ENCODE measurements around the gene KDM1B.
A peak's percentile ranks its signal among the peaks of the same experiment; 100 is the strongest.
"Not testable (repeated sequence)": the region's sequence is repeated elsewhere in the genome, so short reads cannot be mapped to it uniquely, and the experiment has no call there.

Gene KDM1B

DNA sequence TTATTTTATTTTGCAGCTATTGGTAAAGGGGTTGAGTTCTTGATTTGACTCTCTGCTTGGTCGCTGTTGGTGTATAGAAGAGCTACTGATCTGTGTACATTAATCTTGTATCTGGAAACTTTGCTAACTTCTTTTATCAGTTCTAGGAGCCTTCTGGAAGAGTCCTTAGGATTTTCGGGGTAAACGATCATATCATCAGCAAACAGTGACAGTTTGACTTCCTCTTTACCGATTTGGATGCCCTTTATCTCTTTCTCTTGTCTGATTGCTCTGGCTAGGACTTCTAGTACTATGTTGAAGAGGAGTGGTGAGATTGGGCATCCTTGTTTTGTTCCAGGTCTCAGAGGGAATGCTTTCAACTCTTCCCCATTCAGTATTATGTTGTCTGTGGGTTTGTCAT is 21.0 kb downstream of the KDM1B start:
- H3K9me3 ChIP-seq (ENCODE audit: control insufficient read depth, low read depth, low read length); H3K36me3 ChIP-seq (ENCODE audit: control insufficient read depth, low read depth, low read length); H3K4me3 ChIP-seq (ENCODE audit: low read length): not testable (repeated sequence)

DNA sequence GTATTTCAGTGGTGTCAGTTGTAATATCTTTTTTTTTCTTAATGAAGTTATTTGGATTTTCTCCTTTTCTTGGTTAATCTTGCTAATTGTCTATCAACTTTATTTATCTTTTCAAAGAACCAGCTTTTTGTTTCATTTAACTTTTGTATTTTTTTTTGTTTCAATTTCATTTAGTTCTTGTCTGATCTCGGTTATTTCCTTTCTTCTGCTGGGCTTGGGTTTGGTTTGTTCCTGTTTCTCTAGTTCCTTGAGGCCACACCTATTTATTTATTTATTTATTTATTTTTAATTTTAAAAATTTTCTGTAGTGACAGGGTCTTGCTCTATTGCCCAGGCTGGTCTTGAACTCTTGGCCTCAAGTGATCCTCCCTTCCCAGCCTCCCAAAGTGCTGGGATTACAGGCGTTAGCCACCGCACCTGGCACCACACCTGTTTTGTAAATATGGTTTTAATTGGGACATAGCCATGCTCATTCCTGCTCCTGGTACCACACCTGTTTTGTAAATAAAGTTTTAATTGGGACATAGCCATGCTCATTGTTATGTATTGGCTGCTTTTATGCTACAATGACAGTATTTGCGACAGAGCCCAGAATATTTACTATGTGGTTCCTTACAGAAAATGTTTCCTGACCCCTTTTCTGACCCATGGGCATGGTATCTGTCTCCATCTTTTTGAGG is 22.2 kb downstream of the KDM1B start:
- H3K4me3 ChIP-seq (ENCODE audit: low read length), result no peak overlapping the region
- H3K27me3 ChIP-seq (ENCODE audit: control insufficient read depth, insufficient read depth, low read length), result no peaks in the 10 kb centered on the region
- H3K27ac ChIP-seq (ENCODE audit: low read length), result no peak overlapping the region
- H3K36me3 ChIP-seq (ENCODE audit: control insufficient read depth, low read depth, low read length), result no peaks in the 10 kb centered on the region
- H3K9me3 ChIP-seq (ENCODE audit: control insufficient read depth, low read depth, low read length), result no peaks in the 10 kb centered on the region
- no peak overlapping the region for H3K9ac ChIP-seq (ENCODE audit: low read length)
- H3K4me1 ChIP-seq (ENCODE audit: control insufficient read depth, low read depth, low read length), result no peaks in the 10 kb centered on the region

More for the DNA sequence above, 21.0 kb downstream of the KDM1B start:
- H3K27me3 ChIP-seq (ENCODE audit: control insufficient read depth, insufficient read depth, low read length); H3K9ac ChIP-seq (ENCODE audit: low read length); H3K27ac ChIP-seq (ENCODE audit: low read length); H3K4me1 ChIP-seq (ENCODE audit: control insufficient read depth, low read depth, low read length): not testable (repeated sequence)

DNA sequence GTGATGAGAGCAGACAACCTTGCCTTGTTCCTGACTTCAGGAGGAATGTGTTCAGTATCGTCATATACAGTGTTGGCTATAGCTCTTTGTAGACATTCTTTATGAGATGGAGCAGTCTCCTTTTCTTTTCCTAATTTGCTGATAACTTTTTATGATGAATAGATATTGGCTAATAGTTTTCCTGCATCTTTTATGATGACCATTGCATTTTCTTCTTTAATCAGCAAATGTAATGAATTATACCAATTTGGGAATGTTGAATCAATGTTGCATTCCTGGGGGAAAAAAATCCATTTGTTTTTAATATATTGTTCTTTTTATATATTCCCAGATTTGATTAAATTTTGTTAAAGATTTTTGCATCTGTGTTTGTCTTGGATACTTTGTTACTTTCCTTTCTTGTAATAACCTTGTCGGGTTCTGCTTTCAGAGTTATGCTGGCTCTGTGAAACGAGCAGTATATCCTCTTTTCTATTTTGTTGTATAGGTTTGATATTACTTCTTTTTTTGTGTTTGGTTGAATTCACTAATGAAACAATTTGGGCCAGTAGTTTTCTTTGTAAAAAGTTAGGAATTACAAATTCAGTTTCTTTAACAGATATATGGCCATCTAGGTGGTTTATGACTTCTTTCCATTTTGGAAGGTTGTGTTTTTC is 23.9 kb downstream of the KDM1B start:
- Histone ChIP-seq H3K27ac (ENCODE audit: low read length) (no peak overlapping the region), H3K9me3 (ENCODE audit: control insufficient read depth, low read depth, low read length) (no peaks in the 10 kb centered on the region), H3K36me3 (ENCODE audit: control insufficient read depth, low read depth, low read length) (no peaks in the 10 kb centered on the region), H3K4me1 (ENCODE audit: control insufficient read depth, low read depth, low read length) (no peaks in the 10 kb centered on the region), H3K27me3 (ENCODE audit: control insufficient read depth, insufficient read depth, low read length) (no peaks in the 10 kb centered on the region), H3K4me3 (ENCODE audit: low read length) (no peak overlapping the region), H3K9ac (ENCODE audit: low read length) (no peak overlapping the region)

DNA sequence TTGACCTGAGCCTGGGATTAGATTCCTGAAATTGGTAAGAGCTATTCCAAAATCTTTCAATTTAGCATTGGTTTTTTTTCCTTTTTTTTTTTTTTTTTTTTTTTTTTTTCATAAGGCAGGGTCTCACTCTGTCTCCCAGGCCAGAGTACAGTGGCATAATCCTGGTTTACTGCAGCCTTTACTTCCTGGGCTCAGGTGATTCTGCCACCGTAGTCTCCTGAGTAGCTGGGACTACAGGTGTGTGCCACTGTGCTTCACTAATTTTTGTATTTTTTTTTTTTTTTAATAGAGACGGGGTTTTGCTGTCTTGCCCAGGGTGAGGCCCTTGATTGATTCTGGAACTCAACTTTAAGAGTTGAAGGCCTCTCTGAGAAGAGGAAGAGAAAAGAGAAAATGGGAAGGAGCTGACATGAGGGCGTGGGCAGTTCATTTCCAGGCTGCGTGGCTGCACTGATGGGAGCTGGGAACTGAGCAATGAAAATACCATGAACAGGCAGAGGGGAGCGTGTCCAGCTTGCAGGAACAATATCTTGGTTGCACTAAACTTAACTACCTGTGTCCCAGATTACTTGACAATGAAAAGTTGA is 24.6 kb downstream of the KDM1B start:
- Histone ChIP-seq H3K9me3 (ENCODE audit: control insufficient read depth, low read depth, low read length) (no peaks in the 10 kb centered on the region), H3K27me3 (ENCODE audit: control insufficient read depth, insufficient read depth, low read length) (no peaks in the 10 kb centered on the region), H3K4me1 (ENCODE audit: control insufficient read depth, low read depth, low read length) (peaks cover 2% of the 10 kb centered on the region), H3K36me3 (ENCODE audit: control insufficient read depth, low read depth, low read length) (no peaks in the 10 kb centered on the region), H3K27ac (ENCODE audit: low read length) (no peak overlapping the region), H3K4me3 (ENCODE audit: low read length) (no peak overlapping the region), H3K9ac (ENCODE audit: low read length) (no peak overlapping the region)

DNA sequence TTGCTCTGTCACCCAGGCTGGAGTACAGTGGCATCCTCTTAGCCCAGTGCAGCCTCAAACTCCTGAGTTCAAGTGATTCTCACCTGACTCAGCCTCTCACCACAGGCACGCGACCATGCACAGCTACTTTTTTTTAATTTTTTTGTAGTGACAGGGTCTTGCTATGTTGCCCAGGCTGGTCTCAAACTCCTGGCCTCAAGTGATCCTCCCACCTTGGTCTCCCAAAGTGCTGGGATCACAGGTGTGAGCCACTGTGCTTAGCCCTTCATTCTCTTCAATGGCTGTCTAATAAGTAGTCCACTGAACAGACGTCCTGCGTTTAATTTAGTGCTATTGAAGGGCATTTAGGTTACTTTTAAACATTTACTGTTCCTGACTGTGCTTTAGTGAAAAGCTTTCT is 27.3 kb downstream of the KDM1B start:
- Histone ChIP-seq H3K27ac (ENCODE audit: low read length) (no peak overlapping the region), H3K4me1 (ENCODE audit: control insufficient read depth, low read depth, low read length) (peaks cover 28% of the 10 kb centered on the region), H3K36me3 (ENCODE audit: control insufficient read depth, low read depth, low read length) (no peaks in the 10 kb centered on the region), H3K9me3 (ENCODE audit: control insufficient read depth, low read depth, low read length) (no peaks in the 10 kb centered on the region), H3K4me3 (ENCODE audit: low read length) (no peak overlapping the region), H3K9ac (ENCODE audit: low read length) (no peak overlapping the region), H3K27me3 (ENCODE audit: control insufficient read depth, insufficient read depth, low read length) (no peaks in the 10 kb centered on the region)

DNA sequence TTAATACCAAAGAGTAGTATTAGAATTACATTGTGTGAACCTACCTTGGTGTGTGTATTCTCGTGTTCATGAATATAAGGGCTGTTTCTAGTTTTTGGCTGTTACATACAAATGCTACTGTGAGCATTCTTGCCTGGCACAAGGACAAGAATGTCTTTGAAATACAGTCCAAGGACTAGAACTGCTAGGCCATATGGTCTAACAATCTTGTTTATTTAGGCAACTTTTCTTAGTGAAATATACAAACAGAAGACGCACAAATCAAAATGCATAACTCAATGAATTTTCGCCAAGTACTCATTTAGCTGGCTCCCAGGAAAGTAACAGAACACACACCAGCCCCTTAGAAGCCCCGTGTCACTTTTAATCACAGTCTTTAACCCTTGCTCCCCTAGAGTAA is 28.5 kb downstream of the KDM1B start:
- peaks cover 28% of the 10 kb centered on the region for H3K4me1 ChIP-seq (ENCODE audit: control insufficient read depth, low read depth, low read length)
- no peak overlapping the region for H3K4me3 ChIP-seq (ENCODE audit: low read length)
- no peak overlapping the region for H3K9ac ChIP-seq (ENCODE audit: low read length)
- H3K27me3 ChIP-seq (ENCODE audit: control insufficient read depth, insufficient read depth, low read length), result no peaks in the 10 kb centered on the region
- H3K36me3 ChIP-seq (ENCODE audit: control insufficient read depth, low read depth, low read length), result no peaks in the 10 kb centered on the region
- H3K27ac ChIP-seq (ENCODE audit: low read length), result no peak overlapping the region
- no peaks in the 10 kb centered on the region for H3K9me3 ChIP-seq (ENCODE audit: control insufficient read depth, low read depth, low read length)

DNA sequence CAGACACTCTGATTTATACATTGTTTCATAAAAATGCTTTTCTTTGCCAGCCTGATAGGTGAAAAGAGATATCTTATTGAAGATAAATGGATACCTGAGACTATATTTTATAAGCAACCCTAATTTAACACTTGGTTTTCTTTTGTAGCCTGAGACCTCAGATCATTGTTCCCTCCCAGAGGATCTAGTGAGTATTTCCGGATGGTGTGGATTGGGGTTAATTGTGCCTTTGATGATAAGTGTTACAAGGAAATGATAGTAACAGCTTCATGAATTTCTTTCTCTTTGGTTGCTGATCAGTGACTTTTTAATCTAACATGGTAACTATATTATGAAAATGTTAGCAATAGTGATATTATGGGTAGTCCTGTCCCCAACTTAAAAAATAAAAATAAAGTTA is 30.4 kb downstream of the KDM1B start:
- no peaks in the 10 kb centered on the region for H3K27me3 ChIP-seq (ENCODE audit: control insufficient read depth, insufficient read depth, low read length)
- H3K9ac ChIP-seq (ENCODE audit: low read length), result peak overlapping the region; percentile 59
- H3K36me3 ChIP-seq (ENCODE audit: control insufficient read depth, low read depth, low read length), result no peaks in the 10 kb centered on the region
- H3K27ac ChIP-seq (ENCODE audit: low read length), result peak overlapping the region; percentile 92
- H3K9me3 ChIP-seq (ENCODE audit: control insufficient read depth, low read depth, low read length), result no peaks in the 10 kb centered on the region
- H3K4me1 ChIP-seq (ENCODE audit: control insufficient read depth, low read depth, low read length), result peaks cover 28% of the 10 kb centered on the region
- peak overlapping the region; percentile 48 for H3K4me3 ChIP-seq (ENCODE audit: low read length)

DNA sequence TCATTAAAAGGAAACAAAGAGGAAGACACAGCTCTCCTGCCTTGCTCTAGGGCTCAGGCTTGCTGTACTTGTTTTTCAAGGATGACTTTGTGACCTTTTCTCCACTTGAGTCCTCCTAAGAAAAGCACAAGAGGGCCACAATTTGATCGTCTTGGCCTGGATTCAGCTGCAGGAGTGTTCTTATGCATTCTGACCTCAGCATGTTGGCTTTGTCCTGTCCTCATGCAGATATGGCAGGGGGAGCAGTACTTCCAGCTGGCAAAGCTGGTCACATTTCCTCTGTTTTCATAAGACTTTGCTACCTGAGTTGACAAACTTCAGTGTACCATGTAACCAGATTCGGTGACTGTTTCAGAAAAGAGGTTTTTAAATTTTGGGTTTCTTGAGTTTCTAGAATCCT is 30.8 kb downstream of the KDM1B start:
- Histone ChIP-seq H3K4me1 (ENCODE audit: control insufficient read depth, low read depth, low read length) (peaks cover 28% of the 10 kb centered on the region), H3K27ac (ENCODE audit: low read length) (peak overlapping the region; percentile 92), H3K27me3 (ENCODE audit: control insufficient read depth, insufficient read depth, low read length) (no peaks in the 10 kb centered on the region), H3K9me3 (ENCODE audit: control insufficient read depth, low read depth, low read length) (no peaks in the 10 kb centered on the region), H3K9ac (ENCODE audit: low read length) (peak overlapping the region; percentile 59), H3K4me3 (ENCODE audit: low read length) (peak overlapping the region; percentile 48), H3K36me3 (ENCODE audit: control insufficient read depth, low read depth, low read length) (peaks cover under 1% of the 10 kb centered on the region)

DNA sequence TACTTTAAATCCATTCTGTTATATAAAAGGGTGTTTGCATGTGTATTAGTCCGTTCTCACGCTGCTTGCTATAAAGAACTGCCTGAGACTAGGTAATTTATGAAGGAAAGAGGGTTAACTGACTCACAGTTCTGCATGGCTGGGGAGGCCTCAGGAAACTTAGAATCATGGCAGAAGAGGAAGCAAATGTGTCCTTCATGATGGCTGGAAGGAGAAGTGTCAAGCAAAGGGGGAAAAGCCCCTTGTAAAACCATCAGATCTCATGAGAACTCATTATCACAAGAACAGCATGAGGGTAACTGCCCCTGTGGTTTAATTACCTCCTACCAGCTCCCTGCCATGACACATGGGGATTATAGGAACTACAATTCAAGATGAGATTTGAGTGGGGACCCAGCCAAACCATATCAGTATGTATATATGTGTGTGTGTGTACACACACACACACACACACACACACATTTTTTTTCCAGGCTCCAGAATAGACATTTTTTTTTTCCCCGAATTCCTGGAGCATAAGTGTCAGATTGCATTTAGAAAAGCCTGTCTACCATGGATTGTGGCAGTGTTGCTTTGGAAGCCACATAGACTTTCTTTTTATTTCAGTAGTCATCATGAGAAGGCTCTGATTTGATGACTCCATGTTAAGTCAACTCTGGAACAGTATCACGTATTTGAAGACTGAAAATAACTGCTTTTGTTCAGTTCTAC is 31.5 kb downstream of the KDM1B start:
- peaks cover 5% of the 10 kb centered on the region for H3K36me3 ChIP-seq (ENCODE audit: control insufficient read depth, low read depth, low read length)

DNA sequence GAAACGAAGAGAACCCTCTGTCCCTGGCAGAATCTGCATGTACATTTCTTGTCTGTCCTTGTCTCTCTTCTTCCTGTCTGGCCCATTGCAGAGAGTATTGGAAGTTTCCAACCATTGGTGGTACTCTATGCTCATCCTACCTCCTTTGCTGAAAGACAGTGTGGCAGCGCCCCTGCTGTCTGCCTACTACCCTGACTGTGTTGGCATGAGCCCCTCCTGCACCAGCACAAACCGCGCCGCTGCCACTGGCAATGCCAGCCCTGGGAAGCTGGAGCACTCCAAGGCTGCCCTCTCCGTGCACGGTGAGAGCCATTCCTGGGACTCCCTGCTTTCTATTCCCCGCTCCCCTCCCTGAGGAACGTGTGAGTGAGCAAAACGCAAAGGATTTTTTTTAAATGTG is 32.5 kb downstream of the KDM1B start:
- Histone ChIP-seq H3K4me3 (ENCODE audit: low read length) (no peak overlapping the region), H3K27ac (ENCODE audit: low read length) (no peak overlapping the region), H3K36me3 (ENCODE audit: control insufficient read depth, low read depth, low read length) (peaks cover 5% of the 10 kb centered on the region), H3K27me3 (ENCODE audit: control insufficient read depth, insufficient read depth, low read length) (no peaks in the 10 kb centered on the region), H3K9me3 (ENCODE audit: control insufficient read depth, low read depth, low read length) (no peaks in the 10 kb centered on the region), H3K4me1 (ENCODE audit: control insufficient read depth, low read depth, low read length) (peaks cover 28% of the 10 kb centered on the region), H3K9ac (ENCODE audit: low read length) (no peak overlapping the region)

More for the DNA sequence above, 31.5 kb downstream of the KDM1B start:
- Histone ChIP-seq H3K27ac (ENCODE audit: low read length) (peak overlapping the region; percentile 92), H3K9ac (ENCODE audit: low read length) (peak overlapping the region; percentile 59), H3K9me3 (ENCODE audit: control insufficient read depth, low read depth, low read length) (no peaks in the 10 kb centered on the region), H3K4me3 (ENCODE audit: low read length) (peak overlapping the region; percentile 48), H3K27me3 (ENCODE audit: control insufficient read depth, insufficient read depth, low read length) (no peaks in the 10 kb centered on the region), H3K4me1 (ENCODE audit: control insufficient read depth, low read depth, low read length) (peaks cover 28% of the 10 kb centered on the region)

DNA sequence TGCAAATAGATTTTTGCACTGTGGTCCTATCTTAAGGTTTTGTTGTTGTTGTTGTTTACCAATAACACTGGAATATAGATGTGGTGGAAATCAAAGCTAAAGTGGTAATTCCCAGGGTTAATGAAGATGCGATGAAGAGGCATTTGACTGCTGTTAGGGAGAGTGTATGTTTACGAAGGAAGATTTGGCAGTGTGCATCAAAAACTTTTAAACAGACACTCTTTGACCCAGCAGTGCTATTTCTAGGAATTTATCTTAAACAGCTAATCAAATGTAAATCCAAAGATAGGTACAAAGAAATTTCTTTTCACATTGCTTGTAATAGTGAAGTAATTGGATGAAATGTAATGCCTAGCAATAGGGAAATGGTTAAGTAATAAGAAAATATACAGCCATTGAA is 34.0 kb downstream of the KDM1B start:
- H3K4me3 ChIP-seq (ENCODE audit: low read length), result no peak overlapping the region
- no peak overlapping the region for H3K9ac ChIP-seq (ENCODE audit: low read length)
- H3K36me3 ChIP-seq (ENCODE audit: control insufficient read depth, low read depth, low read length), result peaks cover 5% of the 10 kb centered on the region
- H3K27ac ChIP-seq (ENCODE audit: low read length), result no peak overlapping the region
- H3K4me1 ChIP-seq (ENCODE audit: control insufficient read depth, low read depth, low read length), result peaks cover 28% of the 10 kb centered on the region
- H3K27me3 ChIP-seq (ENCODE audit: control insufficient read depth, insufficient read depth, low read length), result no peaks in the 10 kb centered on the region
- H3K9me3 ChIP-seq (ENCODE audit: control insufficient read depth, low read depth, low read length), result no peaks in the 10 kb centered on the region

Measured in iPS-18a (cell line).